ENCODE results near the gene GPR153. TPM values are rescaled to one million over a fixed set of nuclear protein-coding genes. Genes with fewer than 3 reads are reported as not detected.

Gene GPR153
- total and polyA plus RNA-seq, 2 of the 8 experiments (the other 6 are each of a cell fraction or from before 2014, with no cell fraction given): 5.7 to 8.1 TPM

DNA sequence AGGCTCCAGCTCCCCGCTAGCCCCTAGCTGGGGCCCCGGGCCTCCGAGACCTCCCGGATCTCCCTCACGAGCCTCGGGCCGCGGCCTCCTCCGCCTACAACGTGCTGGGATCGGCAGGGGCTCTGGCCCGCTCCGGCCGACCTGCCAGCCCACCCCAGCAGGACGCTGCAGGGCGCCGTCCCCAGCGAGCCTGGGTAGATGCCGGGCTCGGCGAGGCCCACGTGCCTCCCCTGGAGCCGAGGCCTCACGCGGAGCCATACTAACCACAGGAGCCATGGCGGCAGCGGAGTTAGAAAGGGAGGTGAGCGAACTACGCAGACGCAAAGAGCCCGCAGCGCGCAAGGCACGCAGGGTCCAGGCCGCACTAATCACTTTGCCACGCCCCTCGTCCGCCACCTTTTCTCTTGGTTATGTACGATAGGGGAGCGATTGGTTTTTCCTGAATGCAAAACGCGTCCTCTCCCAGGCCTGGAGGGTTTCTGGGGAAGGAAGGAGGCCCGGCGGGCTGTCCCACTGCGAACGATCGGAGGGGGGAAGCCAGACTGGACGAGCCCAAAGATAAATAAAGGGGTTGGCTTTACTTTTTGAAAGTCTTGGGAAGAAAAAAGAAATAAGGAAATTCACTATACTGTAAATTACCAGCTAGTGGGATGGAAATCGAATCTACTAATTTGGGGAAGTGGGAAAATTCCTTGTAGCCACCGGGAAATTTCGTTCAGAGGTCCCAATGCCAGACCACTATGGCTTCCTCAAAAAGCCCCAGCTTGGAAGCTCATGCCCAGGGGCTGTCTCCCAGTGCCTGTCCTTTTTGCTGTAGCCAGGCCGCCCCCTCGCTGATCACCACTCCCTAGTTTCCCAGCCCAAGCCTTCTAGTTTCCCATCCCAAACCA lies 61.4 kb downstream of the GPR153 start, which contains the start of gene RPL22:
Gene RPL22 (minus strand): TSS at position 298 of the 890 bp plus-strand sequence. CDS start 22 bp downstream, at position 276.
- peaks cover 29 to 53% of the 10 kb centered on the region in 2 experiments for H3K79me2 ChIP-seq (ENCODE audit: control insufficient read depth in 1 of 2, insufficient read depth in 2 of 2, low read length in 2 of 2)
- H3K9ac ChIP-seq (replicated peaks in 1 of 4; ENCODE audit: extremely low read depth in 1 of 4, low read depth in 3 of 4, low read length in 3 of 4): peak within 1 kb of the TSS; percentile 94 to 99 (median 96)
- H3K27me3 ChIP-seq (replicated peaks in 1 of 4; ENCODE audit: control insufficient read depth in 3 of 4, extremely low read depth in 1 of 4, insufficient read depth in 3 of 4, low read length in 3 of 4): no peaks in the 10 kb centered on the region
- peak within 1 kb of the TSS; percentile 83 for H2AFZ ChIP-seq (ENCODE audit: low read length)
- peaks cover 6 to 13% (median 8%) of the 10 kb centered on the region in 4 experiments; a peak in 6 of 7 replicates for H3K4me1 ChIP-seq (replicated peaks in 1 of 4; ENCODE audit: control insufficient read depth in 3 of 4, insufficient read depth in 4 of 4, low read length in 3 of 4)
- H3K27ac ChIP-seq (ENCODE audit: low read depth, low read length): peak within 1 kb of the TSS; percentile 95
- FAIRE-seq (peak; percentile 90), DNase-seq (ENCODE audit: low read depth in 1 of 2, low spot score in 2 of 2) (peak; percentile 94 to 96)
- peak within 1 kb of the TSS; percentile 97; the same call in 1 of the 2 replicates for H4K8ac ChIP-seq (ENCODE audit: extremely low read depth, insufficient read depth, low read length)
- H3K4me2 ChIP-seq (ENCODE audit: insufficient read depth in 1 of 2, low read depth in 2 of 2, low read length in 2 of 2): peak within 1 kb of the TSS; percentile 82 to 97
- H4K91ac ChIP-seq (replicated peaks; ENCODE audit: insufficient read length, low read length): peak within 1 kb of the TSS; percentile 99
- H2BK15ac ChIP-seq (ENCODE audit: low read length): peak within 1 kb of the TSS; percentile 88
- H3K18ac ChIP-seq (ENCODE audit: extremely low read depth, low read length): peak within 1 kb of the TSS; percentile 98
- ChIA-PET CTCF (ENCODE audit: partially characterized antibody) (interaction anchor here (0.5 to 17.1 kb wide), 6 partner anchors 8 to 556 kb away, joined by 3 to 353 read pairs (median 6); partner anchors contain the start of genes HES3 and ICMT), POLR2A (ENCODE audit: partially characterized antibody) (interaction anchor here (0.7 to 4.9 kb wide), 15 partner anchors 8 to 402 kb away, joined by 3 to 65 read pairs (median 5); partner anchors contain the start of genes ICMT, KLHL21 and RNF207)
- peak within 1 kb of the TSS; percentile 64 for H2BK12ac ChIP-seq (ENCODE audit: low read depth, low read length)
- H3K4me3 ChIP-seq (ENCODE audit: extremely low read depth in 1 of 4, insufficient read depth in 2 of 4, low read depth in 3 of 4, low read length in 4 of 4): peak within 1 kb of the TSS; percentile 69 to 98 (median 86)
- no peaks in the 10 kb centered on the region; the same call in 1 of the 2 replicates for H3K79me1 ChIP-seq (ENCODE audit: low read depth, low read length)
- H3K23me2 ChIP-seq (ENCODE audit: low read depth, low read length): peaks cover 10% of the 10 kb centered on the region
- H2BK20ac ChIP-seq (ENCODE audit: low read length): no peak within 1 kb of the TSS
- no peaks in the 10 kb centered on the region for H3K9me3 ChIP-seq (ENCODE audit: insufficient read depth in 2 of 2, low read depth in 1 of 2, low read length in 1 of 2)
- WGBS, 2 experiments (ENCODE audit: extremely low coverage in 1 of 2, insufficient coverage in 1 of 2, insufficient read length in 1 of 2, insufficient replicate concordance in 2 of 2, low coverage in 1 of 2, low lambda C conversion rate in 2 of 2, missing lambda C conversion rate in 1 of 2): 2% methylated on average over 53 of the region's 53 CpGs; no CpG with 5 or more reads in 1 of the 2 experiments
- no peak within 1 kb of the TSS for H3K23ac ChIP-seq (ENCODE audit: insufficient read length)
- H2BK5ac ChIP-seq (ENCODE audit: low read depth, low read length): peak within 1 kb of the TSS; percentile 91
- no peak within 1 kb of the TSS for H3K14ac ChIP-seq (ENCODE audit: insufficient read length)
- peaks cover 7 to 35% (median 23%) of the 10 kb centered on the region in 4 experiments for H3K36me3 ChIP-seq (ENCODE audit: control insufficient read depth in 2 of 4, insufficient read depth in 4 of 4, low read length in 3 of 4)
- H3K56ac ChIP-seq (replicated peaks; ENCODE audit: insufficient read length, low read depth, low read length): peak within 1 kb of the TSS; percentile 87
- peak within 1 kb of the TSS; percentile 91 for H2BK120ac ChIP-seq (replicated peaks; ENCODE audit: low read depth, low read length)
- H2AK5ac ChIP-seq (ENCODE audit: low read depth, low read length): peak within 1 kb of the TSS; percentile 32; the same call in 1 of the 2 replicates
- H4K5ac ChIP-seq (ENCODE audit: insufficient read length, low read depth, low read length): peak within 1 kb of the TSS; percentile 94
- peak within 1 kb of the TSS; percentile 99 for H3K4ac ChIP-seq (replicated peaks; ENCODE audit: insufficient read length, low read depth, low read length)
- H4K20me1 ChIP-seq (replicated peaks in 1 of 2; ENCODE audit: control insufficient read depth in 1 of 2, insufficient read depth in 2 of 2, low read length in 2 of 2): peaks cover 5 to 7% of the 10 kb centered on the region in 2 experiments
- peak; percentile 56 for TF ChIP-seq KDM4A (IDR thresholded peaks at IDR 0.05; ENCODE audit: low read depth, low read length, severe bottlenecking)
- TF ChIP-seq ASH2L (IDR thresholded peaks at IDR 0.05; ENCODE audit: low read length): peak; percentile 86
- TF ChIP-seq SIN3A (conservative IDR thresholded peaks at IDR 0.05 in 1 of 2, IDR thresholded peaks at IDR 0.05 in 1 of 2; ENCODE audit: low read depth in 1 of 2, low read length in 2 of 2): peak in 1 of 2 experiments; percentile 74; a peak in 1 of 4 replicates
- peak; percentile 93 for TF ChIP-seq TAF7 (optimal IDR thresholded peaks at IDR 0.05; ENCODE audit: borderline replicate concordance, low read depth, low read length)
- peak; percentile 77 for TF ChIP-seq E2F6 (IDR thresholded peaks at IDR 0.05)
- TF ChIP-seq SRF (IDR thresholded peaks at IDR 0.05; ENCODE audit: low read depth, low read length): peak; percentile 94
- no peak for TF ChIP-seq JUN (IDR thresholded peaks at IDR 0.05; ENCODE audit: low read depth, low read length)
- peak; percentile 98 for TF ChIP-seq POLR2AphosphoS5 (IDR thresholded peaks at IDR 0.05; ENCODE audit: low read depth, low read length)
- TF ChIP-seq CTBP2 (IDR thresholded peaks at IDR 0.05; ENCODE audit: borderline replicate concordance, insufficient read depth, insufficient read length, low read length): peak; percentile 52

Measured in H1 (cell line).